ENCODE data around the gene STK32C.

DNA sequence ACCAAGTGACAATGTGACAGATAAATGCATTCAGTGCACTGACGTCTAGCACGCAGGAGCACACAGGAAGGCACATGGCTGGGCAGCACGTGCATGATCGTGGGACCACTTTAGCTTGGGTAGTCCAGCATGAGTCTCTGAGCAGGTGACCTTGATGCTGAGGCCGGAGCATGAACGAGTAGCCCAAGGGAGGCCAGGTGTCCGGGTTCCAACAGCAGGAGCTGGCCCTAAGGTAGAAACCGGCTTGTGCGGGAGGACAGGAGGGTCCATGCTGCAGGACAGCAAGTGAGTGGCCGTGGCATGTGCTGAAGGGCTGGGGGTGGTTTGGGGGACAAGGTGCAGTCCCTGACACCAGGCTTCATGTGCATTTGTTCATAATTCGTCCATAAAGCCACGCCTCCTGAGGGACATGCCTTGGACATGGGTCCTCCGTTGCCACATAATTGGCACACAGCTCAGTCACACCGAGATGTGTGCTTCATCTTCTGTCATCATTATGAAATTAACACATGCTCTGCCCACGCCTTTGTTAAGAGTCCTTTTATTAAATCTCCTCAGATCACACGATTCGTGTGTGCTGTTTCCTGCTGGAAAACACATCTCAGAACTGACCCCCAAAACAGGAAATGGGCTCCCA is 3.1 kb upstream of the STK32C start:
- TF ChIP-seq EP300 (IDR thresholded peaks at IDR 0.05): no peak
- TF ChIP-seq, protein P1, sequence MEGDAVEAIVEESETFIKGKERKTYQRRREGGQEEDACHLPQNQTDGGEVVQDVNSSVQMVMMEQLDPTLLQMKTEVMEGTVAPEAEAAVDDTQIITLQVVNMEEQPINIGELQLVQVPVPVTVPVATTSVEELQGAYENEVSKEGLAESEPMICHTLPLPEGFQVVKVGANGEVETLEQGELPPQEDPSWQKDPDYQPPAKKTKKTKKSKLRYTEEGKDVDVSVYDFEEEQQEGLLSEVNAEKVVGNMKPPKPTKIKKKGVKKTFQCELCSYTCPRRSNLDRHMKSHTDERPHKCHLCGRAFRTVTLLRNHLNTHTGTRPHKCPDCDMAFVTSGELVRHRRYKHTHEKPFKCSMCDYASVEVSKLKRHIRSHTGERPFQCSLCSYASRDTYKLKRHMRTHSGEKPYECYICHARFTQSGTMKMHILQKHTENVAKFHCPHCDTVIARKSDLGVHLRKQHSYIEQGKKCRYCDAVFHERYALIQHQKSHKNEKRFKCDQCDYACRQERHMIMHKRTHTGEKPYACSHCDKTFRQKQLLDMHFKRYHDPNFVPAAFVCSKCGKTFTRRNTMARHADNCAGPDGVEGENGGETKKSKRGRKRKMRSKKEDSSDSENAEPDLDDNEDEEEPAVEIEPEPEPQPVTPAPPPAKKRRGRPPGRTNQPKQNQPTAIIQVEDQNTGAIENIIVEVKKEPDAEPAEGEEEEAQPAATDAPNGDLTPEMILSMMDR (IDR thresholded peaks at IDR 0.05): no peak
- no peak for TF ChIP-seq POLR2AphosphoS5 (IDR thresholded peaks at IDR 0.05)
